H9 (cell line): ENCODE data around the gene BMERB1. TPM values are rescaled to one million over a fixed set of nuclear protein-coding genes. Genes with fewer than 3 reads are reported as not detected.

Experiments
- DNase-seq: peaks from one replicate; pipeline ENCODE4 v3.0.0-alpha.2; 2017
- H2AFZ ChIP-seq: one replicate; pipeline ENCODE4 v1.6.1; 2013; ENCODE audit warnings: mild to moderate bottlenecking, low read length, control low read depth, moderate library complexity
- H2AK5ac ChIP-seq: 2 replicates; pipeline ENCODE4 v1.6.1; 2013; ENCODE audit warnings: low read length, control low read depth, mixed read lengths; ENCODE audit not compliant: insufficient read length
- H2BK120ac ChIP-seq: one replicate; pipeline ENCODE4 v1.6.1; 2013; ENCODE audit warnings: low read depth, mild to moderate bottlenecking, low read length, control low read depth, inconsistent platforms; ENCODE audit not compliant: poor library complexity, severe bottlenecking
- H2BK12ac ChIP-seq: 2 replicates; pipeline ENCODE4 v1.6.1; 2013; ENCODE audit warnings: low read length, control low read depth, mixed read lengths, low read depth; ENCODE audit not compliant: insufficient read length
- H2BK15ac ChIP-seq: 2 replicates; pipeline ENCODE4 v1.6.1; 2013; ENCODE audit warnings: low read depth, low read length, control low read depth
- H2BK20ac ChIP-seq: one replicate; pipeline ENCODE4 v1.6.1; 2013; ENCODE audit warnings: low read depth, mild to moderate bottlenecking, low read length, control low read depth, inconsistent platforms; ENCODE audit not compliant: poor library complexity, severe bottlenecking
- H2BK5ac ChIP-seq: 2 replicates; pipeline ENCODE4 v1.6.1; 2013; ENCODE audit warnings: low read length, control low read depth, mixed read lengths; ENCODE audit not compliant: insufficient read length
- H3K14ac ChIP-seq: 2 replicates; pipeline ENCODE4 v1.6.1; 2013; ENCODE audit warnings: low read length, control low read depth; ENCODE audit not compliant: insufficient read depth
- H3K18ac ChIP-seq: 2 replicates; pipeline ENCODE4 v1.6.1; 2013; ENCODE audit warnings: low read depth, mild to moderate bottlenecking, mixed read lengths, low read length, control low read depth; ENCODE audit not compliant: insufficient read length
- H3K23ac ChIP-seq: 2 replicates; pipeline ENCODE4 v1.6.1; 2013; ENCODE audit warnings: low read length, control low read depth, mixed read lengths, low read depth; ENCODE audit not compliant: insufficient read length
- H3K23me2 ChIP-seq: 2 replicates; pipeline ENCODE4 v1.6.1; 2013; ENCODE audit warnings: low read depth, mild to moderate bottlenecking, mixed read lengths, low read length, control low read depth; ENCODE audit not compliant: insufficient read length, poor library complexity, severe bottlenecking
- H3K27ac ChIP-seq: 2 replicates; pipeline ENCODE4 v1.5.1; 2013; ENCODE audit warnings: low read length, control low read depth, mixed read lengths, low read depth; ENCODE audit not compliant: insufficient read length
- H3K27me3 ChIP-seq: 2 replicates; pipeline ENCODE4 v1.6.1; 2013; ENCODE audit warnings: low read length, control low read depth, inconsistent platforms; ENCODE audit not compliant: insufficient read depth
- H3K4ac ChIP-seq: 2 replicates; pipeline ENCODE4 v1.6.1; 2013; ENCODE audit warnings: low read depth, mild to moderate bottlenecking, control low read depth, inconsistent platforms, low read length, moderate library complexity
- H3K4me1 ChIP-seq: 2 replicates; pipeline ENCODE4 v1.6.1; 2013; ENCODE audit warnings: low read length, control low read depth, inconsistent platforms; ENCODE audit not compliant: insufficient read depth
- H3K4me2 ChIP-seq: 2 replicates; pipeline ENCODE4 v1.6.1; 2013; ENCODE audit warnings: low read length, control low read depth, mixed read lengths; ENCODE audit not compliant: insufficient read length, insufficient read depth
- H3K56ac ChIP-seq: 2 replicates; pipeline ENCODE4 v1.6.1; 2013; ENCODE audit warnings: low read depth, mild to moderate bottlenecking, mixed read lengths, low read length, control low read depth; ENCODE audit not compliant: insufficient read length
- H3K79me1 ChIP-seq: 2 replicates; pipeline ENCODE4 v1.6.1; 2013; ENCODE audit warnings: low read depth, mild to moderate bottlenecking, moderate library complexity, low read length, control low read depth, inconsistent platforms; ENCODE audit not compliant: insufficient read depth, poor library complexity, severe bottlenecking
- H3K79me2 ChIP-seq: 2 replicates; pipeline ENCODE4 v1.6.1; 2013; ENCODE audit warnings: low read length, control low read depth, inconsistent platforms; ENCODE audit not compliant: insufficient read depth
- H3K9ac ChIP-seq: 2 replicates; pipeline ENCODE4 v1.6.1; 2013; ENCODE audit warnings: low read length, control low read depth, mixed read lengths; ENCODE audit not compliant: insufficient read length; ENCODE audit errors: extremely low read depth
- H3K9me3 ChIP-seq: one replicate; pipeline ENCODE4 v1.6.1; 2013; ENCODE audit warnings: low read depth, low read length, inconsistent platforms; ENCODE audit not compliant: control insufficient read depth
- H3T11ph ChIP-seq: one replicate; pipeline ENCODE4 v1.6.1; 2013; ENCODE audit warnings: mild to moderate bottlenecking, low read length, control low read depth, inconsistent platforms
- H4K20me1 ChIP-seq: one replicate; pipeline ENCODE4 v1.6.1; 2013; ENCODE audit not compliant: control insufficient read depth, insufficient read length, insufficient read depth
- H4K5ac ChIP-seq: 2 replicates; pipeline ENCODE4 v1.6.1; 2013; ENCODE audit warnings: low read depth, mild to moderate bottlenecking, mixed read lengths, low read length, control low read depth; ENCODE audit not compliant: insufficient read length
- H4K8ac ChIP-seq: replicated peaks from 2 replicates; pipeline ENCODE4 v1.6.1; 2013; ENCODE audit warnings: low read length, control low read depth, mixed read lengths, low read depth; ENCODE audit not compliant: insufficient read length
- H4K91ac ChIP-seq: 2 replicates; pipeline ENCODE4 v1.6.1; 2013; ENCODE audit warnings: low read depth, mild to moderate bottlenecking, moderate library complexity, mixed read lengths, low read length, control low read depth; ENCODE audit not compliant: insufficient read length
- H3K27ac Mint-ChIP-seq, 3 experiments: 2 replicates in 2 of 3; 3 replicates in 1 of 3; pipeline ENCODE4 v1.8.0; 2020 to 2021; ENCODE audit warnings: mixed read lengths in 3 of 3, mild to moderate bottlenecking in 1 of 3, moderate library complexity in 1 of 3
- H3K27me3 Mint-ChIP-seq: 2 replicates; pipeline ENCODE4 v1.8.0; 2021; ENCODE audit warnings: low read depth, mild to moderate bottlenecking, moderate library complexity, mixed read lengths
- H3K36me3 Mint-ChIP-seq, 3 experiments: 2 replicates in 2 of 3; 3 replicates in 1 of 3; pipeline ENCODE4 v1.8.0; 2020 to 2021; ENCODE audit warnings: low read depth in 3 of 3, mixed read lengths in 3 of 3; ENCODE audit not compliant: insufficient read depth in 1 of 3
- H3K4me1 Mint-ChIP-seq, 2 experiments: 2 replicates each; pipeline ENCODE4 v1.8.0; 2020; ENCODE audit warnings: mixed read lengths in 2 of 2
- H3K4me3 Mint-ChIP-seq, 2 experiments: 2 replicates in 1 of 2; 3 replicates in 1 of 2; pipeline ENCODE4 v1.8.0; 2020 to 2021; ENCODE audit warnings: mild to moderate bottlenecking in 2 of 2, mixed read lengths in 2 of 2, moderate library complexity in 1 of 2
- H3K9me3 Mint-ChIP-seq, 2 experiments: 2 replicates in 1 of 2; 3 replicates in 1 of 2; pipeline ENCODE4 v1.8.0; 2020; ENCODE audit warnings: mild to moderate bottlenecking in 2 of 2, mixed read lengths in 2 of 2, moderate library complexity in 1 of 2
- WGBS: extraction: QIAGEN DNeasy Blood & Tissue Kit; methylation state at CpG from one replicate; pipeline ENCODE4 v1.1.7; 2013; ENCODE audit warnings: missing lambda C conversion rate, low lambda C conversion rate, mixed read lengths; ENCODE audit not compliant: insufficient read length; ENCODE audit errors: extremely low coverage; 5-methylcytosine and 5-hydroxymethylcytosine counted together
- total RNA-seq: library from RNA; stranded (reverse); gene quantifications from 2 replicates; pipeline ENCODE4 v1.2.1, GENCODE V29; 2021
- TF ChIP-seq, protein P1 (sequence below): fragments of 200-600 bp; sonication (generic); conservative IDR thresholded peaks from 3 replicates; pipeline ENCODE4 v1.8.0; 2021; ENCODE audit warnings: antibody characterized with exemption, mild to moderate bottlenecking

Gene BMERB1
- total RNA-seq, 1 experiment from 2014 or later, result 19.5 TPM

DNA sequence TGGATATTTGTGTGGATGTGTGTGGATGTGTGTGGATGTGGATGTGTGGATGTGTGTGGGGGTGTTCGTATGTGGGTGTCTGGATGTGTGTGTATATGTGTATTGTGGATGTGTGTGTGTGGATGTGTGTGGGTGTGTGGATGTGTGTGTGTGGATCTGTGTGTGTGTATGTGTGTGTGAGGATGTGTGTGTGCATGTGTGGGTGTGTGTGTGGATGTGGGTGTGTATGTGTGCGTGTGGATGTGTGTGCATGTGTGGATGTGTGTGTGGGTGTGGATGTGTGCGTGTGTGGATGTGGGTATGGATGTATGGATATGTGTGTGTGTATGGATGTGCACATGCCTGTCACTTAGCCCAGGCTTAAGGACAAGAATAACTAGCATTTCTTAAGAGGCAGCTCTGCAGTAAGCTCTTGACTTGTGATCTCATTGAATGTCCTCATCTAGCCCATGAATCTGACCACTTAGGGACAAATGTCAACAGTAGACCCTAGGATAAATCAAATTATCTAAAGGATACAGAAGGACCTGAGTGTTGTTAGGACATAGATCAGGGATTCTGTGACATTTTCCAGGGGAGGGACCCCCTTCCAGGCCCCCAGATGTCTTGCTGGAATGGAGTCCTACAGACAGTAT, 83.5 kb downstream of the BMERB1 start:
- no peak overlapping the region for H3K4me2 ChIP-seq
- H2BK5ac ChIP-seq, result no peak overlapping the region
- DNase-seq, result no peak
- H3K18ac ChIP-seq, result peak overlapping the region; percentile 10
- no peak overlapping the region for H2AFZ ChIP-seq
- no peaks in the 10 kb centered on the region for H3K23me2 ChIP-seq
- H3T11ph ChIP-seq, result no peak overlapping the region
- Mint-ChIP-seq H3K27ac (no peak overlapping the region), H3K36me3 (peaks cover 0 to 9% (median 2%) of the 10 kb centered on the region in 3 experiments; a peak in 2 of 7 replicates), H3K4me3 (no peak overlapping the region), H3K9me3 (no peaks in the 10 kb centered on the region), H3K27me3 (no peaks in the 10 kb centered on the region), H3K4me1 (peaks cover 0 to 5% of the 10 kb centered on the region in 2 experiments; a peak in 1 of 4 replicates)
- no peak overlapping the region for H3K23ac ChIP-seq
- H2AK5ac ChIP-seq, result no peak overlapping the region
- no peak overlapping the region for H3K14ac ChIP-seq
- no CpG with 5 or more reads among the region's 3 CpGs for WGBS
- no peaks in the 10 kb centered on the region for H3K4me1 ChIP-seq
- no peak overlapping the region for H3K56ac ChIP-seq
- H3K27me3 ChIP-seq, result no peaks in the 10 kb centered on the region
- H3K27ac ChIP-seq, result no peak overlapping the region
- H4K5ac ChIP-seq, result no peak overlapping the region
- no peaks in the 10 kb centered on the region for H3K79me1 ChIP-seq
- H3K4ac ChIP-seq, result no peak overlapping the region
- no peak overlapping the region for H2BK120ac ChIP-seq
- H2BK12ac ChIP-seq, result no peak overlapping the region
- no peak overlapping the region for H2BK20ac ChIP-seq
- H4K20me1 ChIP-seq, result no peaks in the 10 kb centered on the region
- no peak overlapping the region for H2BK15ac ChIP-seq
- H3K9me3 ChIP-seq, result no peaks in the 10 kb centered on the region
- TF ChIP-seq, protein P1, sequence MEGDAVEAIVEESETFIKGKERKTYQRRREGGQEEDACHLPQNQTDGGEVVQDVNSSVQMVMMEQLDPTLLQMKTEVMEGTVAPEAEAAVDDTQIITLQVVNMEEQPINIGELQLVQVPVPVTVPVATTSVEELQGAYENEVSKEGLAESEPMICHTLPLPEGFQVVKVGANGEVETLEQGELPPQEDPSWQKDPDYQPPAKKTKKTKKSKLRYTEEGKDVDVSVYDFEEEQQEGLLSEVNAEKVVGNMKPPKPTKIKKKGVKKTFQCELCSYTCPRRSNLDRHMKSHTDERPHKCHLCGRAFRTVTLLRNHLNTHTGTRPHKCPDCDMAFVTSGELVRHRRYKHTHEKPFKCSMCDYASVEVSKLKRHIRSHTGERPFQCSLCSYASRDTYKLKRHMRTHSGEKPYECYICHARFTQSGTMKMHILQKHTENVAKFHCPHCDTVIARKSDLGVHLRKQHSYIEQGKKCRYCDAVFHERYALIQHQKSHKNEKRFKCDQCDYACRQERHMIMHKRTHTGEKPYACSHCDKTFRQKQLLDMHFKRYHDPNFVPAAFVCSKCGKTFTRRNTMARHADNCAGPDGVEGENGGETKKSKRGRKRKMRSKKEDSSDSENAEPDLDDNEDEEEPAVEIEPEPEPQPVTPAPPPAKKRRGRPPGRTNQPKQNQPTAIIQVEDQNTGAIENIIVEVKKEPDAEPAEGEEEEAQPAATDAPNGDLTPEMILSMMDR, result no peak
- H3K9ac ChIP-seq, result no peak overlapping the region
- no peak overlapping the region for H4K8ac ChIP-seq
- no peak overlapping the region for H4K91ac ChIP-seq
- no peaks in the 10 kb centered on the region for H3K79me2 ChIP-seq
